ENCODE data around the gene SFXN5.

The SFXN5 gene

GRCh38 chr2:72953528-72953927 is 118.0 kb downstream of the SFXN5 start:
- no peak for DNase-seq

- no peak for DNase-seq
Measured at GRCh38 chr2:72952961-72953360, 118.6 kb downstream of the SFXN5 start.

GRCh38 chr2:72952110-72952823 is 119.2 kb downstream of the SFXN5 start:
- DNase-seq: no peak

- no peak for DNase-seq
Measured at GRCh38 chr2:72951303-72952095, 120.0 kb downstream of the SFXN5 start.

GRCh38 chr2:72950558-72951255 is 120.8 kb downstream of the SFXN5 start:
- no peak for DNase-seq

GRCh38 chr2:72949642-72950041 is 121.9 kb downstream of the SFXN5 start:
- DNase-seq: no peak

- no peak for DNase-seq
Measured at GRCh38 chr2:72949045-72949444, 122.5 kb downstream of the SFXN5 start.

- no peak for DNase-seq
Measured at GRCh38 chr2:72947952-72948830, 123.3 kb downstream of the SFXN5 start.

- no peak for DNase-seq
Measured at GRCh38 chr2:72946466-72946865, 125.0 kb downstream of the SFXN5 start.

- no peak for DNase-seq
Measured at GRCh38 chr2:72945450-72946019, 126.0 kb downstream of the SFXN5 start.

- DNase-seq: no peak
Measured at GRCh38 chr2:72944804-72945449, 126.6 kb downstream of the SFXN5 start.

- DNase-seq: no peak
Measured at GRCh38 chr2:72943540-72944395, 127.7 kb downstream of the SFXN5 start.

GRCh38 chr2:72942881-72943418 is 128.6 kb downstream of the SFXN5 start:
- DNase-seq: no peak

GRCh38 chr2:72942293-72942692 is 129.2 kb downstream of the SFXN5 start:
- no peak for DNase-seq

- DNase-seq: no peak
Measured at GRCh38 chr2:72940786-72941185, 130.7 kb downstream of the SFXN5 start.

- DNase-seq: no peak
Measured at GRCh38 chr2:72940361-72940760, 131.2 kb downstream of the SFXN5 start.

- no peak for DNase-seq
Measured at GRCh38 chr2:72938455-72938854, 133.1 kb downstream of the SFXN5 start.

GRCh38 chr2:72937356-72937669 is 134.2 kb downstream of the SFXN5 start:
- no peak for DNase-seq

GRCh38 chr2:72936660-72937355 is 134.7 kb downstream of the SFXN5 start:
- no peak for DNase-seq

- no peak for DNase-seq
Measured at GRCh38 chr2:72935611-72935957, 135.9 kb downstream of the SFXN5 start.
